OCI-LY7 (cell line): ENCODE data around the gene ATP5F1E. TPM values are rescaled to one million over a fixed set of nuclear protein-coding genes. Genes with fewer than 3 reads are reported as not detected.

Experiments used
- BruUV-seq: library from RNA; stranded (reverse); fragments of 400-500 nt; replicated peaks from 2 replicates; lab custom pipeline; 2021; lab: Mats Ljungman, UMichigan
- CTCF ChIA-PET: fragments of 300-600 bp; sonication (Branson Sonifier 250); formaldehyde crosslinking; loops from one replicate; lab custom pipeline; 2022; ENCODE audit warnings: antibody characterized with exemption; ENCODE audit not compliant: unreplicated experiment; lab: Charles Lee
- POLR2A ChIA-PET: fragments of 300-600 bp; sonication (Branson Sonifier 250); formaldehyde crosslinking; loops from one replicate; lab custom pipeline; 2022; ENCODE audit warnings: antibody characterized with exemption; lab: Charles Lee
- DNase-seq: peaks from one replicate; pipeline ENCODE4 v3.0.0-alpha.2; 2015; ENCODE audit warnings: low spot score
- H2AFZ ChIP-seq: fragments of 200-600 bp; sonication (generic), shearing (Covaris generic); 2 replicates; pipeline ENCODE4 v1.6.1; 2014; ENCODE audit warnings: mild to moderate bottlenecking, antibody characterized with exemption, low read length, moderate library complexity
- H3K27ac ChIP-seq: fragments of 200-600 bp; sonication (generic); 2 replicates; pipeline ENCODE4 v1.5.1; 2014; ENCODE audit warnings: mixed run types, low read depth, mild to moderate bottlenecking, moderate library complexity, low read length, inconsistent platforms; ENCODE audit not compliant: poor library complexity, severe bottlenecking
- H3K36me3 ChIP-seq: fragments of 200-600 bp; sonication (generic); 2 replicates; pipeline ENCODE4 v1.6.1; 2014; ENCODE audit warnings: mild to moderate bottlenecking, antibody characterized with exemption, low read length, moderate library complexity, mixed read lengths; ENCODE audit not compliant: insufficient read depth
- H3K4me1 ChIP-seq: fragments of 200-600 bp; sonication (generic); 2 replicates; pipeline ENCODE4 v1.5.1; 2014; ENCODE audit warnings: mild to moderate bottlenecking, low read length; ENCODE audit not compliant: insufficient read depth, poor library complexity, severe bottlenecking
- H3K4me2 ChIP-seq: fragments of 200-600 bp; sonication (generic); 2 replicates; pipeline ENCODE4 v1.6.1; 2014; ENCODE audit warnings: mild to moderate bottlenecking, low read length
- H3K4me3 ChIP-seq: fragments of 200-600 bp; sonication (generic); 2 replicates; pipeline ENCODE4 v1.5.1; 2014; ENCODE audit warnings: mild to moderate bottlenecking, low read depth, low read length; ENCODE audit not compliant: poor library complexity, severe bottlenecking
- H3K79me2 ChIP-seq: fragments of 200-600 bp; sonication (generic); 2 replicates; pipeline ENCODE4 v1.6.1; 2016; ENCODE audit warnings: low read depth, mild to moderate bottlenecking, low read length, moderate library complexity, mixed read lengths; ENCODE audit not compliant: insufficient read depth
- H3K9me2 ChIP-seq: fragments of 200-600 bp; sonication (generic); 2 replicates; pipeline ENCODE4 v1.6.1; 2016; ENCODE audit warnings: mild to moderate bottlenecking, low read length, mixed read lengths; ENCODE audit not compliant: insufficient read depth
- H3K9me3 ChIP-seq: fragments of 200-600 bp; sonication (generic); 2 replicates; pipeline ENCODE4 v1.6.1; 2014; ENCODE audit warnings: mild to moderate bottlenecking, mixed run types, low read length, mixed read lengths
- H4K20me1 ChIP-seq: fragments of 200-600 bp; sonication (generic); 2 replicates; pipeline ENCODE4 v1.6.1; 2014; ENCODE audit warnings: mild to moderate bottlenecking, antibody characterized with exemption, low read length, moderate library complexity, mixed read lengths; ENCODE audit not compliant: insufficient read depth
- EZH2phosphoT487 ChIP-seq: fragments of 200-600 bp; sonication (generic); IDR thresholded peaks from 2 replicates; pipeline ENCODE4 v1.6.1; 2018; ENCODE audit warnings: low read depth, borderline replicate concordance, mild to moderate bottlenecking, mixed run types, antibody characterized with exemption, low read length, moderate library complexity, mixed read lengths
- intact Hi-C: fragments of 100-400 bp; cut with micrococcal nuclease; formaldehyde crosslinking; loops from one replicate; pipeline ENCODE4 v1.10.0; 2022; ENCODE audit not compliant: unreplicated experiment
- total RNA-seq, 2 experiments: library from RNA; depleted of rRNA in 1 of 2; stranded (reverse); fragments of >200 nt in 1 of 2; shearing (Covaris generic) in 1 of 2; gene quantifications; 2 replicates each; pipeline ENCODE4 v1.2.3, GENCODE V29; 2014 to 2022
- TF ChIP-seq, protein P1 (sequence below): fragments of 200-600 bp; sonication (generic); conservative IDR thresholded peaks from 2 replicates; pipeline ENCODE4 v1.5.1; 2014; ENCODE audit warnings: mild to moderate bottlenecking, antibody characterized with exemption, low read length, moderate library complexity, mixed read lengths

ATP5F1E gene
- total RNA-seq, 2 experiments from 2014 or later = 42.4 to 67.2 TPM

DNA sequence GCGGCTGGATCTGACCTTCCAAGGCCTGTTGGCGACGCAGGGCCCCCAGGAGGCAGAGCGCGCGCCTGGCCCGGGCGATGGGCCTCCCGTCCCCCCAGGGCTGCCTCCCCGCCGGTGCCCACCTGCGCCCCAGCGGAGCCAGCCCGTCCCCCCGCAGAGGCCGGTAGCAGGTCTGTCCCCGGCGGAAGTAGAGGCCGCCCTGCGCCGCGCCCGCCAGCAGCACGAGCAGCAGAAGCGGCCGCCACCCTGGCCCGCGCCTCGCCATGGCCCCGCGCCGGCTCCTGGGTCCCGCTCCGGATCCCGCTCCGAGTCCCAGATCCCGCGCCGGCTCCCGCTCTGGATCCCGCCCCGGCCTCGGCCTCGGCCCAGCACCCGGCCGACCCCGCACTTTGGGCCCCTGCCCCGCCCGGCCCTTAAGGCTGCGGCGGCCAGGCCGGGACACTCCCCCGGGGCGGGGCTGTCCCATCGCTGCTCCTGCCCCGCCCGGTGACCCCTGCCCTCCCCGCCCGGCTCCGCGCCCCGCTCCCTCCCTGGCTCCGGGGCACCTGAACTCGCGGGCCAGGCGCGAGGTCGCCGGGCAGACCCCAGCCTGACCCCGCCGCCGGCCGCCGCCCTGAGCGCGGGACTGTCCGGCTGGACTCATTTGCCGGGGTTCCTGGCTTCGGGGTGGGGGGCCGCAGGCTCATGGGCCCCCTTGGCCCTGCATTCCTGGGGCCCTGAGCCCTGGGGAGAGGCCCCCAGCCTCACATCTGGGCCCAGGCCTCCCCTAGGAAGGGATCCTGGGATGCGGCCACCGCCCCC is 25.1 kb downstream of the ATP5F1E start, which contains the start of gene CTSZ:
Gene CTSZ, minus strand, starts transcription at position 391 of the 801 bp plus-strand sequence. Its CDS starts 126 bp downstream, at position 265.
- no peaks in the 10 kb centered on the region for H3K9me3 ChIP-seq
- intact Hi-C loops = loop anchor here (1.0 to 10.0 kb wide), 4 partner anchors 25 to 354 kb away; partner anchors contain the start of genes ATP5F1E and ZNF831
- H4K20me1 ChIP-seq = no peaks in the 10 kb centered on the region
- peaks cover 16% of the 10 kb centered on the region; the same call in 1 of the 2 replicates for H3K36me3 ChIP-seq
- peak within 1 kb of the TSS; percentile 74 for H3K4me3 ChIP-seq
- H3K4me2 ChIP-seq = peak within 1 kb of the TSS; percentile 94
- peak within 1 kb of the TSS; percentile 50; the same call in 1 of the 2 replicates for H2AFZ ChIP-seq
- H3K4me1 ChIP-seq = peaks cover 70% of the 10 kb centered on the region
- ChIA-PET POLR2A (no interaction called here), CTCF (no interaction called here)
- peak; percentile 53 for DNase-seq
- H3K27ac ChIP-seq = peak within 1 kb of the TSS; percentile 85
- peaks cover 19% of the 10 kb centered on the region; the same call in 1 of the 2 replicates for H3K79me2 ChIP-seq
- H3K9me2 ChIP-seq = no peaks in the 10 kb centered on the region
- no TSS peak for BruUV-seq
- TF ChIP-seq, protein P1, sequence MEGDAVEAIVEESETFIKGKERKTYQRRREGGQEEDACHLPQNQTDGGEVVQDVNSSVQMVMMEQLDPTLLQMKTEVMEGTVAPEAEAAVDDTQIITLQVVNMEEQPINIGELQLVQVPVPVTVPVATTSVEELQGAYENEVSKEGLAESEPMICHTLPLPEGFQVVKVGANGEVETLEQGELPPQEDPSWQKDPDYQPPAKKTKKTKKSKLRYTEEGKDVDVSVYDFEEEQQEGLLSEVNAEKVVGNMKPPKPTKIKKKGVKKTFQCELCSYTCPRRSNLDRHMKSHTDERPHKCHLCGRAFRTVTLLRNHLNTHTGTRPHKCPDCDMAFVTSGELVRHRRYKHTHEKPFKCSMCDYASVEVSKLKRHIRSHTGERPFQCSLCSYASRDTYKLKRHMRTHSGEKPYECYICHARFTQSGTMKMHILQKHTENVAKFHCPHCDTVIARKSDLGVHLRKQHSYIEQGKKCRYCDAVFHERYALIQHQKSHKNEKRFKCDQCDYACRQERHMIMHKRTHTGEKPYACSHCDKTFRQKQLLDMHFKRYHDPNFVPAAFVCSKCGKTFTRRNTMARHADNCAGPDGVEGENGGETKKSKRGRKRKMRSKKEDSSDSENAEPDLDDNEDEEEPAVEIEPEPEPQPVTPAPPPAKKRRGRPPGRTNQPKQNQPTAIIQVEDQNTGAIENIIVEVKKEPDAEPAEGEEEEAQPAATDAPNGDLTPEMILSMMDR = no peak
- no peak for TF ChIP-seq EZH2phosphoT487

GRCh38 chr20:59006167-59006863 is 25.8 kb downstream of the ATP5F1E start:
- ChIA-PET CTCF (no interaction called here), POLR2A (interaction anchor here (1.0 to 2.3 kb wide), 2 partner anchors 37 to 99 kb away, joined by 4 to 5 read pairs; no protein-coding TSS in a partner anchor)
- no peaks in the 10 kb centered on the region for H4K20me1 ChIP-seq
- no peak for TF ChIP-seq EZH2phosphoT487
- TF ChIP-seq, protein P1 = no peak
- peak overlapping the region; percentile 74 for H3K4me3 ChIP-seq
- peak overlapping the region; percentile 85 for H3K27ac ChIP-seq
- peak overlapping the region; percentile 94 for H3K4me2 ChIP-seq
- peaks cover 70% of the 10 kb centered on the region for H3K4me1 ChIP-seq
- H3K36me3 ChIP-seq = peaks cover 22% of the 10 kb centered on the region
- peaks cover 19% of the 10 kb centered on the region; the same call in 1 of the 2 replicates for H3K79me2 ChIP-seq
- TSS peak; percentile 45 for BruUV-seq
- no peaks in the 10 kb centered on the region for H3K9me3 ChIP-seq
- intact Hi-C loops = loop anchor here (2.0 to 10.0 kb wide), 2 partner anchors 158 to 354 kb away; partner anchors contain the start of gene ZNF831
- DNase-seq = peak; percentile 34
- peak overlapping the region; percentile 50; the same call in 1 of the 2 replicates for H2AFZ ChIP-seq
- no peaks in the 10 kb centered on the region for H3K9me2 ChIP-seq
